GM10266 (cell line): ENCODE measurements around the gene KCNK17.

Experiments
- DNase-seq: peaks from one replicate; pipeline ENCODE4 v3.0.0; 2012; ENCODE audit errors: extremely low spot score
- CTCF ChIP-seq: IDR thresholded peaks from 2 replicates; pipeline ENCODE4 v1.5.1; 2012; ENCODE audit warnings: mild to moderate bottlenecking, low read depth; ENCODE audit not compliant: control insufficient read depth, insufficient read depth; ENCODE audit errors: missing control alignments

The KCNK17 gene

DNA sequence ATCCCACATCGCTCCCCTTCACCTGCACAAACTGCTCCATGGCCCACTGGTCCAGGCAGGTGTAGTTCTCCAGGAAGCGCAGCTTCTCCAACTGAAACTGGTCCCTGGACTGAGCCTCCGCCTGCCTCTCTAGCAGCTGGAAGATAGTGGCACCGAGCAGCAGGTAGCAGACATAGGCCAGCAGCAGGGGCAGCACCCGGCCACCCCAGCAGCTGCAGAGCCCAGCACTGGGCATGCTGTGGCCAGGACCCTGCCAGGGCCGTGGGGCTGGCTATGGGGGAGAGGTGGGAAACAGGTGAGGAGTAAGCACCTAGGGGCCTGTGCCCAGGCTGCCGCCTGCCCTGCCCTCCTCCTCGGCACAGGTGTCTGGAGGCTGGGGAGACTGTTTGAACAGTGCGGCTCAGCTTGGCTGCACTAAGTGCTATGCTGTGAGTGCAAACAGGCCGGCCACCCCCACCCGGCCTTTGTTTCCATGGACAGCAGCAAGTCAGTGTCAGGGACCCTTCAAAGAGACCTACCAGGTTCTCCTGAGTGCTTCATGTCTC is 8.2 kb upstream of the KCNK17 start, which contains the start of gene KCNK16:
Gene KCNK16 (minus strand): TSS at position 397 of the 545 bp plus-strand sequence. CDS start 162 bp downstream, at position 235.
- no peak for TF ChIP-seq CTCF
- DNase-seq, result no peak

- no peak for TF ChIP-seq CTCF
- DNase-seq, result no peak
Observed at GRCh38 chr6:39321761-39322160, 7.5 kb upstream of the KCNK17 start.

- no peak for TF ChIP-seq CTCF
- DNase-seq, result no peak
Observed at GRCh38 chr6:39320363-39320984, 6.3 kb upstream of the KCNK17 start.

DNA sequence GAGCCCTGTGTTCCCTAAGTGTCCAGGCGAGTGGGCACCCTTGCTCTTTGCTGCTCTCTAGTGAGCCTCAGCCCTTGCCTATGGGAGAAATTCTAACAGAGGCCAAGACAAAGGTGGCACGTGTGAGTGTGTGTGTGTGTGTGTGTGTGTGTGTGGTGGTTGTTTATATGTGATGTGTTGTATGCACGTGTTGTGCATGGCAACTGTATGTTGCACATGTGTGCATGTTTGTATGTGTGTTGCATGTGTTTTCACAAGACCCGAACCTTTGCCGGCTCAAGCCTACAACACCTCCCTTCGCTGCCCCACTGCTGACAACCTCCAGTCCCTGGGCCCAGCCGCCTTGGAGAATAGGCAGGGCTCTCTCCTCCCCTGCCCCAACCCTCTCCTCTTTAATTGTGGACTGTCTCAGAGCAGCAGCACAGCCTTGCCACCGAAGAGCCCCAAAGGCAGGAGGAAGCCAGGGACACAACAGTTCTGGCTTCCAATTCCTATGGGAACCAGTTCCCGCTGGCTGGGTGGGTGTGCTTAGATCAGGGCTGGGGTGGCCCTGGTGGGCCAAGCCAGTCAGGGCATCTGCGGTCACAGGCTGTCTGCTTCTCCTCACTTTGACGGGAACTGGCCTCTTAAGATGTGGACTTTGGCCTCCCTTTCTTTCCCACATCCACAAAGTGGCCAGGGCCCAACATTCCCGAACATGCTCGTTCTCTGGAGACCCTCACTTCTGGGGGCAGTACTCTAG is 5.6 kb upstream of the KCNK17 start:
- TF ChIP-seq CTCF, result no peak
- DNase-seq, result no peak

- TF ChIP-seq CTCF, result no peak
- no peak for DNase-seq
Observed at GRCh38 chr6:39317256-39317655, 3.0 kb upstream of the KCNK17 start.

GRCh38 chr6:39313526-39314272 is 520 bp downstream of the KCNK17 start:
- DNase-seq, result no peak
- TF ChIP-seq CTCF, result no peak

- TF ChIP-seq CTCF, result no peak
Observed at GRCh38 chr6:39312912-39313525, 1.2 kb downstream of the KCNK17 start.

More at GRCh38 chr6:39312912-39313525, 1.2 kb downstream of the KCNK17 start:
- no peak for DNase-seq
